ENCODE results near the gene SPATS2. TPM values are rescaled to one million over a fixed set of nuclear protein-coding genes. Genes with fewer than 3 reads are reported as not detected.

SPATS2 gene
- total RNA-seq, 1 experiment from 2014 or later: 56.3 TPM

DNA sequence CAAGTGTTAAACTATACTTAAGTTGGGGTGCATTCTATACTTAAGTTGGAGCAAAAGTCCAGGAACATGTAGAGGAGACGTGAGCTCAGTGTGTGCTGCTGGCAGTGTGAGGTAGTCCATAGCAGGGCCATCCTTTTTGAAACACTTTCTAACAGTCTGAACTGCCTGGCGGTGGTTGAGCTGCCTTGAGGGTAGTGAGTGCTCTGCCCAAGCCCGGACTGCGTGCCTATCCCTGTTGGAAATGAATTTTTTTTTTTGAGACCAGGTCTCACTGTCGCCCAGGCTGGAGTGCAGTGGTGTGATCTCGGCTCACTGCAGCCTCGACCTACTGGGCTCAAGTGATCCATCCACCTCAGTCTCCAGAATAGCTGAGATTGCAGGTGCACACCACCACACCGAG lies 185.6 kb downstream of the SPATS2 start:
- H3K4me1 ChIP-seq (ENCODE audit: control insufficient read depth, insufficient read depth, low read length): no peaks in the 10 kb centered on the region
- DNase-seq (ENCODE audit: low read depth, low spot score): no peak
- ChIA-PET POLR2A (no interaction called here), CTCF (interaction anchor here (1.2 to 2.7 kb wide), 4 partner anchors 27 to 202 kb away, joined by 3 to 19 read pairs (median 5); no protein-coding TSS in a partner anchor)
- in situ Hi-C loops (cut with HindIII; ENCODE audit: low pct_unique_long_range_greater_than_20kb, low sequenced_read_pairs) (no loop called here), intact Hi-C loops (cut with micrococcal nuclease; ENCODE audit: unreplicated experiment) (no loop called here)
- no peak overlapping the region for H3K27ac ChIP-seq (ENCODE audit: low read length)
- no peak for ATAC-seq
- no peaks in the 10 kb centered on the region for H3K36me3 ChIP-seq (ENCODE audit: control insufficient read depth, insufficient read depth, low read length)
- no TSS peak for BruUV-seq (replicated peaks)
- H3K27me3 ChIP-seq (ENCODE audit: control insufficient read depth, insufficient read depth, low read length): no peaks in the 10 kb centered on the region
- H3K4me3 ChIP-seq (ENCODE audit: low read depth in 2 of 2, low read length in 2 of 2): no peak overlapping the region
- no peaks in the 10 kb centered on the region for H3K9me3 ChIP-seq (ENCODE audit: control insufficient read depth, insufficient read depth, low read depth, low read length)
- TF ChIP-seq POLR2AphosphoS5 (IDR thresholded peaks at IDR 0.05; ENCODE audit: low read depth, low read length): no peak
- no peak for TF ChIP-seq REST (IDR thresholded peaks at IDR 0.05; ENCODE audit: insufficient read depth in 1 of 2, low read depth in 2 of 2, low read length in 1 of 2)
- TF ChIP-seq SIN3A (IDR thresholded peaks at IDR 0.05; ENCODE audit: borderline replicate concordance, insufficient read depth, low read depth, low read length): no peak
- no peak for TF ChIP-seq TCF7L2 (IDR thresholded peaks at IDR 0.05; ENCODE audit: low read depth, low read length)
- TF ChIP-seq CTCF (IDR thresholded peaks at IDR 0.05): no peak

DNA sequence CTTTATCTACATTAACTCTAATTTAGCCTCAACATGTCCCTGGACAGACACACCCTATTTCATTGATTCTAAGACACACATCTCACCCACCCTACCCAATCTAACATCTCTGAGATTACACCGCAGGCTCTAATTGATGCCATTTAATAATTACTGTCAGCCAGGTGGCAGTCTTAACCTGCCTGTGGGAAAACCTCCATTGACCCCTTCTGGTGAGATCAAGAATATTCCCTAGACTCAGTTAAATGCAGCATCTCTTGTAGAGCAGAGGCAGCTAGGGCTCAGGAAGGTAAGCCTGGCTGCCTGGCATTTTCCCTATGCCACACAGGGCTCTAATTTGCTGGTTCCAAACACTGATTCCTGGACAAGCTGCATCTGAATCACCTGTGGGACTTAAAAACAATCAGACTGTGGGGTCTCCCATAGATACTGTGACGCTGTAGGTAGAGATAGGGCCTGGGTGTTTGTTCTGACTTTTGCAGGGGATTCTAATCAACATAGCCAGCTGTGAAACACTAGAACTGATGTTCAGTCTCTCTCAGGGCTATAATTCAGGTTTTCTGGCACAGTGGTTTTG lies 186.3 kb downstream of the SPATS2 start:
- in situ Hi-C loops (cut with HindIII; ENCODE audit: low pct_unique_long_range_greater_than_20kb, low sequenced_read_pairs) (no loop called here), intact Hi-C loops (cut with micrococcal nuclease; ENCODE audit: unreplicated experiment) (no loop called here)
- no peaks in the 10 kb centered on the region for H3K27me3 ChIP-seq (ENCODE audit: control insufficient read depth, insufficient read depth, low read length)
- ATAC-seq (peak; percentile 75), DNase-seq (ENCODE audit: low read depth, low spot score) (peak; percentile 47)
- H3K9me3 ChIP-seq (ENCODE audit: control insufficient read depth, insufficient read depth, low read depth, low read length): no peaks in the 10 kb centered on the region
- TF ChIP-seq SIN3A (IDR thresholded peaks at IDR 0.05; ENCODE audit: borderline replicate concordance, insufficient read depth, low read depth, low read length): no peak
- TF ChIP-seq TCF7L2 (IDR thresholded peaks at IDR 0.05; ENCODE audit: low read depth, low read length): no peak
- TF ChIP-seq REST (IDR thresholded peaks at IDR 0.05; ENCODE audit: insufficient read depth in 1 of 2, low read depth in 2 of 2, low read length in 1 of 2): no peak
- peak; percentile 79 for TF ChIP-seq CTCF (IDR thresholded peaks at IDR 0.05)
- no peak overlapping the region for H3K4me3 ChIP-seq (ENCODE audit: low read depth in 2 of 2, low read length in 2 of 2)
- CTCF ChIA-PET: interaction anchor here (0.7 to 2.7 kb wide), 5 partner anchors 15 to 202 kb away, joined by 3 to 19 read pairs (median 3); partner anchors contain the start of gene KCNH3
- BruUV-seq (replicated peaks): no TSS peak
- POLR2A ChIA-PET: no interaction called here
- no peaks in the 10 kb centered on the region for H3K4me1 ChIP-seq (ENCODE audit: control insufficient read depth, insufficient read depth, low read length)
- no peaks in the 10 kb centered on the region for H3K36me3 ChIP-seq (ENCODE audit: control insufficient read depth, insufficient read depth, low read length)
- H3K27ac ChIP-seq (ENCODE audit: low read length): no peak overlapping the region

Measured in Panc1 (cell line).